ENCODE data around the gene S1PR4. TPM values are rescaled to one million over a fixed set of nuclear protein-coding genes. Genes with fewer than 3 reads are reported as not detected.

S1PR4 gene
- total and polyA plus RNA-seq, 9 of the 15 experiments (the other 6 are each of a cell fraction or from before 2014, with no cell fraction given): 0.27 TPM; not detected in 8

GRCh38 chr19:3207461-3208242, 29.1 kb downstream of the S1PR4 start:
- H3K9ac ChIP-seq (ENCODE audit: insufficient read depth in 1 of 2, low read depth in 2 of 2, low read length in 2 of 2): no peak overlapping the region; a peak in 1 of 4 replicates
- intact Hi-C loops (cut with micrococcal nuclease) (no loop called here), in situ Hi-C loops (cut with MboI) (no loop called here)
- BruUV-seq (replicated peaks): TSS peak; percentile 30
- ATAC-seq (peak; percentile 75), DNase-seq (ENCODE audit: extremely low read depth in 1 of 4, low spot score in 3 of 4) (peak; percentile 60 to 72 (median 66)), FAIRE-seq (no peak)
- H3K4me2 ChIP-seq (ENCODE audit: insufficient read depth, low read length): no peak overlapping the region
- POLR2A ChIA-PET: interaction anchor here (1.1 kb wide), 1 partner anchor 9 kb away, joined by 3 read pairs; no protein-coding TSS in a partner anchor
- H2AFZ ChIP-seq (ENCODE audit: low read depth, low read length): no peak overlapping the region
- peaks cover 58% of the 10 kb centered on the region; the same call in 2 of the 3 replicates for H3K36me3 ChIP-seq (ENCODE audit: control insufficient read depth, insufficient read depth, low read length)
- H3K27me3 ChIP-seq (ENCODE audit: control insufficient read depth in 2 of 2, insufficient read depth in 2 of 2, low read length in 2 of 2): no peaks in the 10 kb centered on the region
- H3K9me3 ChIP-seq (replicated peaks; ENCODE audit: control insufficient read depth, insufficient read depth, low read depth, low read length): no peaks in the 10 kb centered on the region
- CTCF ChIA-PET (ENCODE audit: low intra/inter-chr PET ratio): no interaction called here
- H3K9me1 ChIP-seq (ENCODE audit: control insufficient read depth, insufficient read depth, low read length): peaks cover 3% of the 10 kb centered on the region
- no peak overlapping the region for H3K27ac ChIP-seq (ENCODE audit: extremely low read depth, low read depth, low read length)
- 0 out of 2 replicates have a peak, but pooled peaks cover 10% of the 10 kb centered on the region for H4K20me1 ChIP-seq (replicated peaks; ENCODE audit: control insufficient read depth, insufficient read depth, low read length)
- WGBS (ENCODE audit: insufficient coverage, low coverage, missing lambda C conversion rate): 84% methylated on average over 32 of the region's 43 CpGs
- H3K4me3 ChIP-seq: no peak overlapping the region
- H3K79me2 ChIP-seq (ENCODE audit: control insufficient read depth, insufficient read depth, low read length): no peaks in the 10 kb centered on the region
- peaks cover 0 to 56% of the 10 kb centered on the region in 2 experiments; a peak in 2 of 5 replicates for H3K4me1 ChIP-seq (replicated peaks in 1 of 2; ENCODE audit: control insufficient read depth in 2 of 2, insufficient read depth in 2 of 2, low read length in 2 of 2)
- TF ChIP-seq ZNF77 (CRISPR knock-in tag; IDR thresholded peaks at IDR 0.05) (no peak), TOE1 (IDR thresholded peaks at IDR 0.05; ENCODE audit: borderline replicate concordance) (peak; percentile 90), TOE1 (CRISPR knock-in tag; IDR thresholded peaks at IDR 0.05; ENCODE audit: borderline replicate concordance, low read depth) (no peak), REST (IDR thresholded peaks at IDR 0.05; ENCODE audit: borderline replicate concordance) (no peak), REST (CRISPR knock-in tag; IDR thresholded peaks at IDR 0.05; ENCODE audit: low read depth) (no peak), NUFIP1 (IDR thresholded peaks at IDR 0.05; ENCODE audit: partially characterized antibody) (no peak), HDAC8 (tag; IDR thresholded peaks at IDR 0.05) (no peak), USF1 (CRISPR knock-in tag; IDR thresholded peaks at IDR 0.05) (peak; percentile 77), ZBTB33 (CRISPR knock-in tag; IDR thresholded peaks at IDR 0.05) (peak; percentile 70; the same call in 1 of the 2 replicates), MYNN (IDR thresholded peaks at IDR 0.05) (no peak), MYNN (CRISPR knock-in tag; IDR thresholded peaks at IDR 0.05) (no peak)

Data from K562 (cell line).